ENCODE data around the gene DSTN.

- TF ChIP-seq CTCF (IDR thresholded peaks at IDR 0.05) (no peak), POLR2A (IDR thresholded peaks at IDR 0.05) (no peak), POLR2AphosphoS5 (IDR thresholded peaks at IDR 0.05) (no peak), EP300 (IDR thresholded peaks at IDR 0.05) (no peak)
These were observed 60.4 kb downstream of the DSTN start for GRCh38 chr20:17630151-17630805.

All from gastroesophageal sphincter (tissue), 3 donors.